GM23338 (cell line): ENCODE measurements around the gene AK4. TPM values are rescaled to one million over a fixed set of nuclear protein-coding genes. Genes with fewer than 3 reads are reported as not detected.

ENCODE experiments used
- ATAC-seq: fragments of 200-7000 bp; cut with Tn5 transposase; 3 replicates; pipeline ENCODE4 v1.9.1; 2020
- DNase-seq: peaks from one replicate; pipeline ENCODE4 v3.0.0-alpha.2; 2015; ENCODE audit warnings: low spot score
- H2AFZ ChIP-seq: fragments of 200-600 bp; sonication (generic); 2 replicates; pipeline ENCODE4 v1.8.0; 2016; ENCODE audit warnings: antibody characterized with exemption, mild to moderate bottlenecking, moderate library complexity
- H3F3A ChIP-seq: fragments of 200-600 bp; sonication (generic); replicated peaks from 2 replicates; pipeline ENCODE4 v1.8.0; 2017; ENCODE audit warnings: antibody characterized with exemption, mixed run types, low read depth
- H3K27ac ChIP-seq: fragments of 200-600 bp; sonication (generic); 2 replicates; pipeline ENCODE4 v1.6.1; 2016; ENCODE audit warnings: low read depth
- H3K27me3 ChIP-seq: fragments of 200-600 bp; sonication (generic); 2 replicates; pipeline ENCODE4 v1.8.0; 2016; ENCODE audit warnings: mild to moderate bottlenecking, mixed run types, moderate library complexity; ENCODE audit not compliant: insufficient read depth
- H3K36me3 ChIP-seq: fragments of 200-600 bp; sonication (generic); 2 replicates; pipeline ENCODE4 v1.8.0; 2016; ENCODE audit warnings: mild to moderate bottlenecking; ENCODE audit not compliant: insufficient read depth
- H3K4me1 ChIP-seq: fragments of 200-600 bp; sonication (generic); 2 replicates; pipeline ENCODE4 v1.8.0; 2016; ENCODE audit warnings: mild to moderate bottlenecking, moderate library complexity; ENCODE audit not compliant: insufficient read depth
- H3K4me2 ChIP-seq: fragments of 200-600 bp; sonication (generic); 2 replicates; pipeline ENCODE4 v1.7.1; 2017; ENCODE audit warnings: mixed run types
- H3K4me3 ChIP-seq: fragments of 200-600 bp; sonication (generic); 2 replicates; pipeline ENCODE4 v1.6.1; 2016; ENCODE audit warnings: mixed run types
- H3K79me2 ChIP-seq: fragments of 200-600 bp; sonication (generic); replicated peaks from 2 replicates; pipeline ENCODE4 v1.8.0; 2017; ENCODE audit warnings: mild to moderate bottlenecking; ENCODE audit not compliant: insufficient read depth
- H3K9me2 ChIP-seq: fragments of 200-600 bp; sonication (generic); 2 replicates; pipeline ENCODE4 v1.8.0; 2017; ENCODE audit not compliant: insufficient read depth
- H4K20me1 ChIP-seq: fragments of 200-600 bp; sonication (generic); replicated peaks from 2 replicates; pipeline ENCODE4 v1.8.0; 2017; ENCODE audit warnings: mild to moderate bottlenecking; ENCODE audit not compliant: insufficient read depth
- H3K27ac Mint-ChIP-seq: 2 replicates; pipeline ENCODE4 v1.8.0; 2020; ENCODE audit warnings: inconsistent platforms, mild to moderate bottlenecking, moderate library complexity, mixed read lengths
- H3K27me3 Mint-ChIP-seq: 3 replicates; pipeline ENCODE4 v1.8.0; 2022; ENCODE audit warnings: low read depth, mild to moderate bottlenecking, moderate library complexity, mixed read lengths, inconsistent platforms; ENCODE audit not compliant: insufficient read depth, poor library complexity
- H3K36me3 Mint-ChIP-seq: 3 replicates; pipeline ENCODE4 v1.8.0; 2021; ENCODE audit warnings: low read depth, mild to moderate bottlenecking, inconsistent platforms, moderate library complexity, mixed read lengths
- H3K4me1 Mint-ChIP-seq: 3 replicates; pipeline ENCODE4 v1.8.0; 2020; ENCODE audit warnings: mild to moderate bottlenecking, inconsistent platforms, mixed read lengths
- H3K4me3 Mint-ChIP-seq: 3 replicates; pipeline ENCODE4 v1.8.0; 2021; ENCODE audit warnings: moderate library complexity, mild to moderate bottlenecking, inconsistent platforms, mixed read lengths
- H3K9me3 Mint-ChIP-seq: 3 replicates; pipeline ENCODE4 v1.8.0; 2020; ENCODE audit warnings: moderate library complexity, mild to moderate bottlenecking, inconsistent platforms, mixed read lengths
- CTCF ChIP-seq, 2 experiments: fragments of 200-600 bp in 1 of 2; sonication (generic) in 1 of 2; conservative IDR thresholded peaks; 2 replicates each; pipeline versions ENCODE4 v1.5.1 to v1.6.1; 2016 to 2017; ENCODE audit warnings: antibody characterized with exemption in 2 of 2, low read depth in 2 of 2, mild to moderate bottlenecking in 2 of 2, moderate library complexity in 1 of 2
- ETS1 ChIP-seq: IDR thresholded peaks from 2 replicates; pipeline ENCODE4 v1.6.1; 2016; ENCODE audit warnings: antibody characterized with exemption
- EZH2phosphoT487 ChIP-seq: fragments of 200-600 bp; sonication (generic); IDR thresholded peaks from one replicate; pipeline ENCODE4 v1.8.1; 2018; ENCODE audit warnings: antibody characterized with exemption; ENCODE audit not compliant: unreplicated experiment
- NANOG ChIP-seq: IDR thresholded peaks from 2 replicates; pipeline ENCODE4 v1.6.1; 2016; ENCODE audit warnings: antibody characterized with exemption, borderline replicate concordance
- REST ChIP-seq: IDR thresholded peaks from one replicate; pipeline ENCODE4 v1.6.1; 2018; ENCODE audit warnings: antibody characterized with exemption; ENCODE audit not compliant: unreplicated experiment
- ZNF331 ChIP-seq: fragments of 250-450 bp; sonication (Bioruptor Pico); IDR thresholded peaks from 2 replicates; pipeline ENCODE4 v1.5.0; 2020; ENCODE audit warnings: low read depth, mild to moderate bottlenecking, moderate library complexity
- polyA plus RNA-seq: library from polyadenylated mRNA; unstranded; fragments of >200 nt; fragmentation: Nextera tagmentation; extraction: Ambion mirVana; gene quantifications from 2 replicates; pipeline ENCODE4 v1.2.1, GENCODE V29; 2016
- total RNA-seq: library from RNA; depleted of rRNA; stranded (reverse); fragments of >200 nt; shearing (Covaris generic); gene quantifications from 2 replicates; pipeline ENCODE4 v1.2.3, GENCODE V29; 2014

The AK4 gene
- total and polyA plus RNA-seq, 2 experiments from 2014 or later: 123 to 127 TPM

- Mint-ChIP-seq H3K9me3 (no peaks in the 10 kb centered on the region), H3K36me3 (peaks cover 18% of the 10 kb centered on the region), H3K4me3 (no peak overlapping the region), H3K27me3 (peaks cover 8% of the 10 kb centered on the region), H3K4me1 (peaks cover 52% of the 10 kb centered on the region), H3K27ac (no peak overlapping the region)
- no peak overlapping the region for H3K4me2 ChIP-seq
- H3K27me3 ChIP-seq: no peaks in the 10 kb centered on the region
- H3K4me3 ChIP-seq: no peak overlapping the region
- H4K20me1 ChIP-seq: no peaks in the 10 kb centered on the region
- H3K27ac ChIP-seq: peak overlapping the region; percentile 60; the same call in 1 of the 2 replicates
- ATAC-seq (peak; percentile 66), DNase-seq (peak; percentile 57)
- H3K79me2 ChIP-seq: peaks cover 69% of the 10 kb centered on the region
- H3K9me2 ChIP-seq: no peaks in the 10 kb centered on the region
- TF ChIP-seq ETS1 (no peak), REST (no peak), EZH2phosphoT487 (no peak)
- H3K4me1 ChIP-seq: peaks cover 18% of the 10 kb centered on the region; the same call in 1 of the 2 replicates
- no peaks in the 10 kb centered on the region for H3F3A ChIP-seq
- H2AFZ ChIP-seq: no peak overlapping the region
- H3K36me3 ChIP-seq: no peaks in the 10 kb centered on the region
Measured at GRCh38 chr1:65208563-65208973, 60.6 kb downstream of the AK4 start.

- Histone ChIP-seq H3K9me2 (no peaks in the 10 kb centered on the region), H3K4me1 (peaks cover 15% of the 10 kb centered on the region; the same call in 1 of the 2 replicates), H3K36me3 (no peaks in the 10 kb centered on the region), H3F3A (no peaks in the 10 kb centered on the region), H3K4me2 (no peak overlapping the region), H3K79me2 (peaks cover 64% of the 10 kb centered on the region), H2AFZ (no peak overlapping the region), H3K27ac (no peak overlapping the region), H3K4me3 (no peak overlapping the region), H4K20me1 (no peaks in the 10 kb centered on the region), H3K27me3 (no peaks in the 10 kb centered on the region)
- ATAC-seq: peak; percentile 64
- Mint-ChIP-seq H3K4me3 (no peak overlapping the region), H3K27ac (no peak overlapping the region), H3K27me3 (peaks cover 8% of the 10 kb centered on the region), H3K36me3 (peaks cover 15% of the 10 kb centered on the region), H3K4me1 (peaks cover 51% of the 10 kb centered on the region), H3K9me3 (no peaks in the 10 kb centered on the region)
- peak; percentile 54 to 64 for TF ChIP-seq CTCF (conservative IDR thresholded peaks at IDR 0.05; ENCODE audit: low read depth in 2 of 2)
- TF ChIP-seq NANOG: no peak
- TF ChIP-seq ZNF331: no peak
- peak; percentile 70 for DNase-seq
Measured at GRCh38 chr1:65209005-65209885, 61.2 kb downstream of the AK4 start.
